Measurements from ENCODE around the gene SELENON.

SELENON gene

GRCh38 chr1:25810341-25811299 lies 10.6 kb downstream of the SELENON start:
- FAIRE-seq = no peak

DNA sequence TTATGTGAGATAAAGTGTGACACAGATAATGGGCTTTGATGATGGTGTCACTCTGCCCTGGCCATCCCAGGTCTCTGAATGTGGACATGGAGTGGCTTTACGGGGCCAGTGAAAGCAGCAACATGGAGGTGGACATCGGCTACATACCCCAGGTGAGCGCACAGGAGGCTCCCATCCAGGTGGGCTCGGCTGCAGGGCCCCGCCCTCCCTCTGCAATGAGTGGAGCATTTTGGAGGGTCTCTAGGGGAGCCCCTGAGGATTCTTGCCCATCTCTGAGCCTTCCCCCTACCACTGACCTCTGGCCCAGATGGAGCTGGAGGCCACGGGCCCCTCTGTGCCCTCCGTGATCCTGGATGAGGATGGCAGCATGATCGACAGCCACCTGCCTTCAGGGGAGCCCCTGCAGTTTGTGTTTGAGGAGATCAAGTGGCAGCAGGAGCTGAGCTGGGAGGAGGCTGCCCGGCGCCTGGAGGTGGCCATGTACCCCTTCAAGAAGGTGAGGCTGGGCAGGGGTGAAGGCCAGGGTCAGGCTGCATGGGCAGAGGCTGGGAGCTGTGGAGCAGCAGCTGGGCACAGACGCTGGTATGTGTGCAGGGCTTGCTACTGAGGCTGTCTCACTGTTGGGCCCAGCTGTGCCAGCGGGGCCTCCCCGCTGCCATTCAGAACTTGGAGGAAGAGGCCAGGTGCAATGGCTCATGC lies 11.5 kb downstream of the SELENON start:
- no peak for FAIRE-seq

DNA sequence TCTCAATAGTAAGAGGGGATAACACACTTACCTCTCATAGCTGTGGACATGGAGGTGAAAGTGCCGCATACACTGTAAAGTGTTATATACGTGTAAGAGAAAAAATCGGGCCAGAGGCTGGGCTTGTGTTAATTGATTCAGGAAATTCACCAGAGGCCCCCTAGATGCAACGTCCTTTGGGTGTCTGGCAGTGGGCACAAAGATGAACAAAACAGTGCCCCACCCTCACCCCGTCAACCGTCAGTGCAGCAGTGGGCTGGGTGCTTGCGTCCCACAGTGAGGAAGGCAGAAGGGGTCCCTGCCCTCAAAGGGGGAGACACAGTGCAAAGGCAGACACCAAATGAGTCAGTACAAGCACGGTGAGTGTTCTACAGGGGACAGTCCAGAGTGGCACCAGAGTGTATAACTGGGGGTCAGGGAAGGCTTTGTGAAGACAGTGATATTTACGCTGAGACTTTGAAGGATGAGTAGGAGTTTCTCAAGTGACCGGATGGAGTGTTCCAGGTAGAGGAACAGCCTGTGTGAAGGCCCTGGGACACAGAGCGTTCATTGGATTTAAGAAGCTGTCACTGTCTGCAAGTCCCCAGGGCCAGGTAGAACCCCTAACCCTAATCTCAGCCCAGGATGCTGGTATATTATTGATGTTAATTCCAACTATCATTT lies 13.2 kb downstream of the SELENON start:
- FAIRE-seq = no peak

DNA sequence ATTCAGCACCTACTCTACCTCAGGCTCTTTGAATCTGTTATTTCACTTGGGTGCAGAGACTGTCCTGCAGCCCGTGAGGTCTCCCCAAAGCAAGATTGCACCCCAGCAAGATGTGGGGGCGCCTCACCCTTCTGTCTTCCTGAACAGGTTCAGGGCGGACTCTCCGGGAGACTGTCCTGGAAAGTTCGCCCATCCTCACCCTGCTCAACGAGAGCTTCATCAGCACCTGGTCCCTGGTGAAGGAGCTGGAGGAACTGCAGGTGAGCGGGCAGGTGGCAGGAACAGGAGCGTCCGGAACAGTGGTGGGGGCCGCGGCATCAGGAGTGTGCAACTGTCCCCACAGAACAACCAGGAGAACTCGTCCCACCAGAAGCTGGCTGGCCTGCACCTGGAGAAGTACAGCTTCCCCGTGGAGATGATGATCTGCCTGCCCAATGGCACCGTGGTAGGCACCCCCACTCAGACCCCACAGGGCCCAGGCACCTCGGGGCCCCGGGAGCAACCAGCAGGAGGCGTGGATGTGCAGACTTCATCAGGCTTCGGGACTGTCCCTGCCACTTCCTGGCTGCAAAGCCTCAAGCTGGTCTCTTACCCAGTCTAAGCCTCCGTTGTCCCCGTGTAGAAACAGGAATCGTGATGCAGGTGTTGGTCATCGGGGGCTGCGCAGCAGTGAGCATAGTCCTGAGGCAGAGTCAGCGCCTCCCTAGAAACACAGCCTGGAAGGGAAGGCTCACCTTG lies 13.9 kb downstream of the SELENON start:
- FAIRE-seq = no peak

DNA sequence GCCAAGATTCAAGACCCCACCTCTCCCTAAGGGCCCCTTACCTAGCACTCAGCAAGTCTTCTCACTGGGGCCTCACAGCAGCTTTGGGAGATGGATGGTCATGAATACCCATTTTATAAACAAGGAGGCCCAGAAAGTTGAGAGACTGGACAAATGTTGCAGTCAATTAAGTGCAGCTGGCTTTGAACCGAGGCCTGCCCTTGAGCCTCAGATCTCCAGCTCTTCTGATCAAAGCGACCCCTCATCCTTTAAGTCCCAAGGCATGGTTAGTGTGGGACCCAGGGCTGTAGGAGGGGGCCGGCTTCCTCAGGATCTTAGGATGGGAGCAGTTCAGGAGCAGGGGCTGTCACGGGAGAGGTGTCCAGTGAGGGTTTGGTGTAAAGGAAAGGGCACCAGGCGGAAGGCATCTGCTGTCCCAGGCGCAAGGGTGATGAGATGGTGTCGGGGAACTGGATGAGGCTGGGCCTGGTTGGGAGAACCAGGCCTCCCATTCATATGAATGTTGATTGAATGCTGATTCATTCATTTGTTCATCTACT lies 14.6 kb downstream of the SELENON start:
- no peak for FAIRE-seq

DNA sequence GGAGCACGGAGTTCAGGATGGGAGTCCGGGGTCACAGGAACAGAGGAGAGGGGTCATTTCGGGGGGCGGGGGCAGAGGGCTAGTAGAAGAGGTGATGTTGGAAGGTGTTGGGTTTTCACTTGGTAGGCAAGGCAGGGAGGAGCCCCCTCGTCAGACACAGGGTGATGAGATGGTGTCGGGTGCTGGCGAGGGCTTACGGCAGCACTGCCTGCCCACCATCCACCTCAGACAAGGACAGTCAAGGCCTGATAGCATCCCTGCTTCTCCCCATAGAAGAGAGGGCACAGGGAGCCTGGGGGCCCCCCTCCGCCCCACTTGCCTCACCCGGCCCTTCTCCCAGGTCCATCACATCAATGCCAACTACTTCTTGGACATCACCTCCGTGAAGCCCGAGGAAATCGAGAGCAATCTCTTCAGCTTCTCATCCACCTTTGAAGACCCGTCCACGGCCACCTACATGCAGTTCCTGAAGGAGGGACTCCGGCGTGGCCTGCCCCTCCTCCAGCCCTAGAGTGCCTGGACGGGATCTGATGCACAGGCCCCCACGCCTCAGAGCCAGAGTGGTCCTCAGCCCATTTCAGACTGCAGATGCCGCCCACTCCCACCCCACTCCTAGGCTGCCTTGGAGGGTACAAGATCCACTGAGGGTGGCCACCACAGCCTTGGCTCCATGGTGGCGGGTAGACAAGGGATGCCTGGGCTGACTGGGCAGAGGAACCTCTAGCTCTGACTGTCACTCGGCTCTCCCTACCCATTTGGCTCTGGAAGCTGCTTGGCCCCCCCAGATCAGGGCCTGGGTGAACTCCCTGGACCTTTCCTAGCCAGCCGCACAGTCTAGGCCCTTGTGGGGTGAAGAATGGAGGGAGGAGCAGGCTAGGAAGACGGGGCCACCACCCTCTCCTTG lies 15.5 kb downstream of the SELENON start:
- FAIRE-seq = no peak

GRCh38 chr1:25816112-25816718 lies 16.2 kb downstream of the SELENON start:
- FAIRE-seq = no peak

DNA sequence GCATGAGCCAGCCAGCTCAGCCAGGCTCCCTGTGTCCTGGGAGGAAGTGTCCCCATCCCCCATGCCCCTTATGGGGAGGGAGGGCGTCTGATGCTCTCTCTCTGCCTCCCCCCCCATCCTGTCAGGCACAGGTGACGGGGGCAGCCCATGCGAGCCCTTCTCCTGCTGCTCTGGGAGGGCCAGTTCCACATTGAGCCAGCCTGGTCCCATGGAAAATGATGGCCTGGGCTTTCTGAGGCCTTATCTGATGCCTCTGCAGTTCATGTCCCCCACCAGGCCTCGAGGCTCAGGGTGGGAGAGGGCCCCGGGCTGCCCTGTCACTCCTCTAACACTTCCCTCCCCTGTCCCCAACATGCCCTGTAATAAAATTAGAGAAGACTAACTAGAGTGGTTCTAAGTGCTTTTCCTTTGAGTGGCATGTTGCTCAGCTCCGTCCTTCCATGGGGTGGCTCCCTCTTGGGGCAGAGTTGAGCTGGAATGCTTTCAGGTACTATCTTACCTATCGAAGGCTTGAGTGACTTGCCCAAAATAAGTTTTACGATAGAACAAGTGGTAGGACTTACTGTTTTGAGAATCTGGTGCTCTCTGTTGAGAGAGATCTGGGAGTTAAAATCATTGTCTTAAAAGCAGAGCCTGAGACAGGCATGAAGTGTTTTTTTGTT lies 18.0 kb downstream of the SELENON start:
- FAIRE-seq = no peak

DNA sequence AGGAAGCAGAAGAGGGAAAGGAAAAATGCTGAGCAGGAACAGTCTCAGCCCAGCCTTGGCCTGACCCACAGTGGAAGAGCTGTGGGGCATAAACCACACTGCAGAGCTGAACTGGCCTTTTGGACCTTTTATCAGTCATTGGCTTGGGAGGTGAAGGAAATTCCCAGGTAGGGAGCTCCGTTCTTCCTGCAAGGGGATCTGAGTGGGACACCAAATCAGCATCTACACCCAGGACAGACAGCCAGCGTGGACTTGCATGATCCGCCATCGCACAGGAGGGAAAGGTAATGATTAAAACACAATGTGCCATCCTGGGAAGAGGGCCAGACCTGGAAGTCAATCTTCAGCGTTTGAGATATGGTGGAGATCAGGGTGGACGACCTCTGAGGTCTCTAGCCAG lies 18.6 kb downstream of the SELENON start:
- no peak for FAIRE-seq

GRCh38 chr1:25819491-25820246 lies 19.7 kb downstream of the SELENON start, which contains the start of gene MTFR1L:
MTFR1L (plus strand) TSS chr1:25819954; CDS start chr1:25823105, 3,151 bp downstream.
- FAIRE-seq = no peak

DNA sequence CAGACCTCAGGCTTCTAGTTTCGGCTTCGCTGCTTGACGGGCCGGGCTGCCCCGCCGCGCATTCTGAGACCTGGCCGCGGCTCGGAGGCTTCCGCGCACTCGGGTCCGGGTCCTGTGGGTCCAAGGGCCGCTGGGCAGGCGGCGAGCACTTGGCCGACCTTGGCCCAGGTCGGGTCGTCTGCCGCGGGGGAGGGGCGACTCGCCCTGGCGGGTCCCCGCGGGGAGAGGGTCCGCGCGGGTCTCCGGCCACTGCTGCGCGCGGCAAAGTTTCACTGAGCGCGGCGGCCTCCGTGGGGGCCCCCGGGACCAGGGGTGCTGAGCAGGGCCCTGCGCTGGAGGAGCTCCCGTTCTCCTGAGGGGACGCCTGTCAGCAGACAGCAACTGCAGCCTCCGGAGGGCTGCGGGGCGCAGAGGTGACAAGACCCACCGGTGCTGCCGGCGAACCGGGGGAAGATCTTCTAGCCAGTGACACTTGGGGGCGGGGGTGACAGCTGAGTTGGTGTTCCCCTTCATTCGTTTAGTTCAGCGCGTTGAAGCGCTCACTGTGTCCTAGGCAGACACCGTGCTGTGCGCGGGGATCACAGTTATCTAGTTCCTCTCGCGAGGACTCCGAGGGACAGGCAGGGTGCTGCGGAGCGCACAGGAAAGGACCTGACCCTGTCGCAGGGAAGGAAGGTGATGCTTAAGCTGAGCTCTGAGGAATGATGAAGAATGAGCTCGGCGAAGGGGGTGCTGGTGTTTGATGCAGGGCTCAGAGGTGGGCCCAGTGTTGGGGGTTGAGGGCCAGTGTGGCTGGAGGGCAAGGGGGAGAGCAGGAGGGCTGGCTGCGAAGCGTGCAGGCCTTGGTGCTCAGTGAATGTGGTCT lies 20.5 kb downstream of the SELENON start:
- no peak for FAIRE-seq

GRCh38 chr1:25821112-25821476 lies 21.1 kb downstream of the SELENON start:
- no peak for FAIRE-seq

DNA sequence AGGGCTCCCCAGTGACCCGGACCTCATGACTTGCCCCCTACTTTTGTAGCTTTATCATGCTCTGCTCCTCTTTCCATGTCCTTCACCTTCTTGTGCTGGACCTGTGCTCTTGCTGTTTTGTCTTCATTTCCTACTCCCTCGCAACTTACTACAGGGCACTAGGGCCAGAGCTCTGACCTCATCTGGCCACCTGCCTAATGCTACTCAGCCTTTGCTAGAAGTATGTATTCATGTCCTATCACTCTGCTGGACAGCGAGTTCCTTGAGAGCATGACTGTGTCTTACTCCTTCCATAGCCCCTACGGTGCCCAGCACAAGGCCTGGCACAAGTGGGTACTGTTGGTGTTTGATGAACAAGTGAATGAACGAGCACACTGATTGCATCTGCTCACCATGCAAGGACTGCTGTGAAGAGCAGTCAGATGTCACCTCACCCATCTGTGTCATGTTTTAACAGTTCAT lies 21.7 kb downstream of the SELENON start:
- no peak for FAIRE-seq

- no peak for FAIRE-seq
Observed at GRCh38 chr1:25825605-25826004, 25.6 kb downstream of the SELENON start.

- no peak for FAIRE-seq
Observed at GRCh38 chr1:25826571-25826970, 26.6 kb downstream of the SELENON start.

DNA sequence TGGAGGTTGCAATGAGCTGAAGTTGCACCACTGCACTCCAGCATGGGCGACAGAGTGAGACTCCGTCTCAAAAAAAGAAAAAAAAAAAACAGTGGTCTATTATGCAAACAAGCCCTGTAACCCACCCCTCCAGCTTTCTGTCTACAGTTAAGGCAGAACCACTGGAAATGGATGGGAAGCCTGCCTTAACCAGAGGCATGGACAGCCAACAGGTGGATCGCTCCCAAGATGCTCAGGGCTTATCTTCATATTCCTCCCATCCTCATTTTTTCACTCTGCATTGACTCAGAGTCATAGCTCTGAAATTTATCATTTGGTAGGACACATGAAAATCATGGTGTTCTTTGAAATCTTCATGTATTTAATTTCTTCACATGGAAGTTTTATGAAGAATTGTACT lies 28.5 kb downstream of the SELENON start:
- FAIRE-seq = no peak

DNA sequence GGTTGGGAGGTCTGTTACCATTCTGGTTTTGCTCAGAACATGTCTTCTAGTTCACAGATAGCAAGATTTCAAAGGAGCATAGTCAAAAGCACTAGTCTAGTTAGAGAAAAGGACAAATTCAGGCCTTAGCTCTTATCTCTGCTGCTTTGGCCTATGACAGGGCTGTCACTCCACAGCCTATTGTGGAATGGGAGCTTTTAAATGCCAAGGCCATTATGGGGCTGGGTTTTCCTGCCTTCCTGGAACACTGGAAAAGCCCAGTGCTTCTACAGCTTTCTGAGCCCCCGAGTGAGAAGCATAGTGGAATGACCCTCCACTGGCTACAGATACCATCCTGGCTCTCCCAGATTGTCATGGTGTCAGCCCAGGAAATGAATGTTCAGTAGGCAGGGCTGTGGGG lies 29.1 kb downstream of the SELENON start:
- FAIRE-seq = no peak

GRCh38 chr1:25831569-25832196 lies 31.7 kb downstream of the SELENON start:
- FAIRE-seq = no peak

All from islet of Langerhans (tissue), 1 donor.